ENCODE data around the gene MYO19. TPM values are rescaled to one million over a fixed set of nuclear protein-coding genes. Genes with fewer than 3 reads are reported as not detected.

The MYO19 gene
- total and polyA plus RNA-seq, 4 donors = 8.7 to 47.2 (median 20.8) TPM

- TF ChIP-seq HNF4A (conservative IDR thresholded peaks at IDR 0.05) (no peak), RAD21 (IDR thresholded peaks at IDR 0.05) (no peak), HNF4G (IDR thresholded peaks at IDR 0.05) (no peak), GABPA (IDR thresholded peaks at IDR 0.05 in 1 of 2, conservative IDR thresholded peaks at IDR 0.05 in 1 of 2) (no peak), JUND (IDR thresholded peaks at IDR 0.05) (no peak), EGR1 (IDR thresholded peaks at IDR 0.05; ENCODE audit: low read depth in 2 of 2) (no peak)
- Histone ChIP-seq H3K4me3 (ENCODE audit: low read depth in 1 of 3, low read length in 3 of 3) (no peak overlapping the region), H3K9ac (ENCODE audit: low read depth in 1 of 2, low read length in 2 of 2) (no peak overlapping the region), H3K27me3 (ENCODE audit: control insufficient read depth in 4 of 4, insufficient read depth in 4 of 4, low read length in 3 of 4) (no peaks in the 10 kb centered on the region), H3K9me3 (ENCODE audit: control insufficient read depth in 4 of 4, low read length in 3 of 4) (no peaks in the 10 kb centered on the region), H3K4me1 (ENCODE audit: control insufficient read depth in 4 of 4, insufficient read depth in 4 of 4, low read length in 3 of 4) (no peaks in the 10 kb centered on the region), H3K27ac (ENCODE audit: low read depth in 1 of 2, low read length in 2 of 2) (no peak overlapping the region), H3K36me3 (ENCODE audit: control insufficient read depth in 4 of 4, insufficient read depth in 3 of 4, low read depth in 1 of 4, low read length in 3 of 4) (peaks cover 3 to 58% (median 21%) of the 10 kb centered on the region in 4 donors)
- WGBS = 94% methylated on average over 15 of the region's 15 CpGs
- DNase-seq (ENCODE audit: low spot score) = no peak
These were observed 33.9 kb downstream of the MYO19 start for GRCh38 chr17:36500745-36501225.

- no peak for DNase-seq (ENCODE audit: low spot score)
- peaks cover 0 to 14% (median 12%) of the 10 kb centered on the region in 4 donors for H3K4me1 ChIP-seq (ENCODE audit: control insufficient read depth in 4 of 4, insufficient read depth in 4 of 4, low read length in 3 of 4)
- no peak overlapping the region for H3K9ac ChIP-seq (ENCODE audit: low read depth in 1 of 2, low read length in 2 of 2)
- H3K36me3 ChIP-seq (ENCODE audit: control insufficient read depth in 4 of 4, insufficient read depth in 3 of 4, low read depth in 1 of 4, low read length in 3 of 4) = peaks cover 0 to 62% (median 31%) of the 10 kb centered on the region in 4 donors
- H3K9me3 ChIP-seq (ENCODE audit: control insufficient read depth in 4 of 4, low read length in 3 of 4) = no peaks in the 10 kb centered on the region
- H3K4me3 ChIP-seq (ENCODE audit: low read depth in 1 of 3, low read length in 3 of 3) = no peak overlapping the region
- WGBS = 79% methylated on average over 7 of the region's 7 CpGs
- H3K27ac ChIP-seq (ENCODE audit: low read depth in 1 of 2, low read length in 2 of 2) = no peak overlapping the region
- no peaks in the 10 kb centered on the region for H3K27me3 ChIP-seq (ENCODE audit: control insufficient read depth in 4 of 4, insufficient read depth in 4 of 4, low read length in 3 of 4)
- no peak for TF ChIP-seq JUND (IDR thresholded peaks at IDR 0.05)
- no peak for TF ChIP-seq HNF4G (IDR thresholded peaks at IDR 0.05)
- no peak for TF ChIP-seq CTCF (IDR thresholded peaks at IDR 0.05; ENCODE audit: low read depth, low read length, missing input control)
- TF ChIP-seq FOXA1 (IDR thresholded peaks at IDR 0.05) = no peak
- no peak for TF ChIP-seq HNF4A (conservative IDR thresholded peaks at IDR 0.05)
- TF ChIP-seq ATF3 (IDR thresholded peaks at IDR 0.05) = no peak
- TF ChIP-seq SP1 (IDR thresholded peaks at IDR 0.05) = no peak
- no peak for TF ChIP-seq REST (IDR thresholded peaks at IDR 0.05)
- no peak for TF ChIP-seq YY1 (IDR thresholded peaks at IDR 0.05)
- TF ChIP-seq NR2F2 (IDR thresholded peaks at IDR 0.05) = no peak
- TF ChIP-seq MAX (IDR thresholded peaks at IDR 0.05) = no peak
- TF ChIP-seq RAD21 (IDR thresholded peaks at IDR 0.05) = no peak
- TF ChIP-seq ZBTB33 (IDR thresholded peaks at IDR 0.05) = no peak
- TF ChIP-seq FOXA2 (IDR thresholded peaks at IDR 0.05) = no peak
- TF ChIP-seq EGR1 (IDR thresholded peaks at IDR 0.05; ENCODE audit: low read depth in 2 of 2) = no peak
- TF ChIP-seq RXRA (IDR thresholded peaks at IDR 0.05) = no peak
- TF ChIP-seq GABPA (IDR thresholded peaks at IDR 0.05 in 1 of 2, conservative IDR thresholded peaks at IDR 0.05 in 1 of 2) = no peak
- TF ChIP-seq TAF1 (conservative IDR thresholded peaks at IDR 0.05) = no peak
These were observed 35.9 kb downstream of the MYO19 start for GRCh38 chr17:36498560-36499300.
